Gastrocnemius medialis (tissue), 4 donors: Measurements from ENCODE around the gene CNDP1.

ENCODE experiments used
- POLR2A ChIP-seq, 2 donors: fragments of 450-650 bp; IDR thresholded peaks; one replicate each; pipeline ENCODE4 v1.6.1; 2017; ENCODE audit warnings: antibody characterized with exemption in 2 of 2, mild to moderate bottlenecking in 2 of 2, moderate library complexity in 2 of 2
- TF ChIP-seq, protein P1 (sequence below), 5 experiments: fragments of 450-650 bp in 3 of 5; fragments of 200-600 bp in 2 of 5; sonication (generic) in 2 of 5; IDR thresholded peaks in 4 of 5; conservative IDR thresholded peaks in 1 of 5; 1 replicate in 4 of 5; 2 replicates in 1 of 5; pipeline ENCODE4 v1.5.1; 2016 to 2019; ENCODE audit warnings: antibody characterized with exemption in 5 of 5, mild to moderate bottlenecking in 3 of 5, moderate library complexity in 3 of 5

DNA sequence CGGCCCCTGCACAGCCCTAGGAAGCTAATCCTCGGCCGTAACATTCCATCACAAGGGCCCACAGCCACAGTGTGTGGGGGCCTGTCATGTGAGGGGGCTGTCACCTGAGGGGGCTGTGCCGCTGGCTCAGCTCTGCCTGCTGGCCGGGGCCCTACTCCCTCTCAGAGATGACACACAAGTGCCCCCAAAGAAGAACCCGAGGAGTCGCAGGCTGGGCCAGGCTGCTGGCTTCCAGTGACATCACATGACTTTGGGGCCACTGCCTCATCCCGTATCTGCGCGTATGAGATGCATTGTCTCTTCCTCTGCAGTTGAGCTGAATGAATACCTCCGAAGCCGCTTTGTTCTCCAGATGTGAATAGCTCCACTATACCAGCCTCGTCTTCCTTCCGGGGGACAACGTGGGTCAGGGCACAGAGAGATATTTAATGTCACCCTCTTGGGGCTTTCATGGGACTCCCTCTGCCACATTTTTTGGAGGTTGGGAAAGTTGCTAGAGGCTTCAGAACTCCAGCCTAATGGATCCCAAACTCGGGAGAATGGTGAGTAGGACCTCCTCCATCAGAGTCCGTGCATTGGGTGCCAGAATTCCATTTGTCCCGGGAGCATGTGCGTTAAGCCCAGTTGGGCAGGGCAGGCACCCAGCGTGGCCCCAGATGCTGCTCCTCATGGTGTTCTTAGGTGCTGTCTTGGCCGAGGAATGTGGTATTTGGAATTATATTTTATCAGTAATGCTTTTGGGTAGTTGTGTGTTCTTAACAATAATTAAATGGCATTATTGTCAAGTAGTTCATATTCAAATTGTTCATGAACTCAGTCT is at the start of gene CNDP1:
- TF ChIP-seq, protein P1, sequence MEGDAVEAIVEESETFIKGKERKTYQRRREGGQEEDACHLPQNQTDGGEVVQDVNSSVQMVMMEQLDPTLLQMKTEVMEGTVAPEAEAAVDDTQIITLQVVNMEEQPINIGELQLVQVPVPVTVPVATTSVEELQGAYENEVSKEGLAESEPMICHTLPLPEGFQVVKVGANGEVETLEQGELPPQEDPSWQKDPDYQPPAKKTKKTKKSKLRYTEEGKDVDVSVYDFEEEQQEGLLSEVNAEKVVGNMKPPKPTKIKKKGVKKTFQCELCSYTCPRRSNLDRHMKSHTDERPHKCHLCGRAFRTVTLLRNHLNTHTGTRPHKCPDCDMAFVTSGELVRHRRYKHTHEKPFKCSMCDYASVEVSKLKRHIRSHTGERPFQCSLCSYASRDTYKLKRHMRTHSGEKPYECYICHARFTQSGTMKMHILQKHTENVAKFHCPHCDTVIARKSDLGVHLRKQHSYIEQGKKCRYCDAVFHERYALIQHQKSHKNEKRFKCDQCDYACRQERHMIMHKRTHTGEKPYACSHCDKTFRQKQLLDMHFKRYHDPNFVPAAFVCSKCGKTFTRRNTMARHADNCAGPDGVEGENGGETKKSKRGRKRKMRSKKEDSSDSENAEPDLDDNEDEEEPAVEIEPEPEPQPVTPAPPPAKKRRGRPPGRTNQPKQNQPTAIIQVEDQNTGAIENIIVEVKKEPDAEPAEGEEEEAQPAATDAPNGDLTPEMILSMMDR (IDR thresholded peaks at IDR 0.05 in 4 of 5, conservative IDR thresholded peaks at IDR 0.05 in 1 of 5) = no peak
- TF ChIP-seq POLR2A (IDR thresholded peaks at IDR 0.05) = no peak
